K562 (cell line): Measurements from ENCODE around the gene RSPH6A. TPM values are rescaled to one million over a fixed set of nuclear protein-coding genes. Genes with fewer than 3 reads are reported as not detected.

ENCODE experiments used
- BRF1 ChIP-seq: IDR thresholded peaks from 3 replicates; pipeline ENCODE4 v1.6.1; 2011; ENCODE audit warnings: borderline replicate concordance, mild to moderate bottlenecking; ENCODE audit not compliant: insufficient read length; ENCODE audit errors: extremely low read depth
- CCNT2 ChIP-seq: IDR thresholded peaks from 2 replicates; pipeline ENCODE4 v1.6.1; 2011; ENCODE audit warnings: borderline replicate concordance, low read depth, mild to moderate bottlenecking, moderate library complexity, mixed read lengths, low read length; ENCODE audit not compliant: insufficient read length; ENCODE audit errors: extremely low read depth
- CEBPB ChIP-seq: fragments of 450-650 bp; IDR thresholded peaks from 2 replicates; pipeline ENCODE4 v1.6.1; 2016; ENCODE audit warnings: missing genetic modification characterization, missing compliant biosample characterization
- CHD4 ChIP-seq: fragments of 200-600 bp; sonication (generic); IDR thresholded peaks from 3 replicates; pipeline ENCODE4 v1.6.1; 2012; ENCODE audit warnings: low read depth, mild to moderate bottlenecking, mixed read lengths, low read length, inconsistent platforms; ENCODE audit not compliant: insufficient read depth, insufficient replicate concordance, poor library complexity, severe bottlenecking
- CREB1 ChIP-seq, 2 experiments: sonication (generic) in 1 of 2; formaldehyde crosslinking in 1 of 2; IDR thresholded peaks; 2 replicates each; pipeline versions ENCODE4 v1.6.1 to v1.8.0; 2012 to 2022; ENCODE audit warnings: inconsistent platforms in 1 of 2, mild to moderate bottlenecking in 1 of 2, missing genetic modification reagents in 1 of 2, moderate library complexity in 1 of 2
- FOXM1 ChIP-seq, 2 experiments: fragments of 450-650 bp in 1 of 2; sonication (generic) in 1 of 2; formaldehyde crosslinking in 1 of 2; IDR thresholded peaks; 2 replicates each; pipeline versions ENCODE4 v1.6.1 to v1.9.0; 2017 to 2022; ENCODE audit warnings: low read depth in 2 of 2, mild to moderate bottlenecking in 2 of 2, missing genetic modification reagents in 1 of 2, moderate library complexity in 1 of 2
- HNRNPL ChIP-seq: fragments of 200-400 bp; formaldehyde crosslinking; IDR thresholded peaks from 2 replicates; pipeline ENCODE4 v1.6.1; 2017; ENCODE audit warnings: low read depth, mild to moderate bottlenecking, low read length
- LARP7 ChIP-seq: fragments of 450-650 bp; IDR thresholded peaks from 2 replicates; pipeline ENCODE4 v1.6.1; 2016
- PCBP1 ChIP-seq: fragments of 200-400 bp; formaldehyde crosslinking; IDR thresholded peaks from 2 replicates; pipeline ENCODE4 v1.6.1; 2018; ENCODE audit warnings: mild to moderate bottlenecking, low read depth, low read length; ENCODE audit not compliant: poor library complexity, severe bottlenecking
- PTBP1 ChIP-seq: fragments of 200-400 bp; formaldehyde crosslinking; IDR thresholded peaks from 2 replicates; pipeline ENCODE4 v1.6.1; 2017; ENCODE audit warnings: low read depth, low read length
- SIX5 ChIP-seq, 2 experiments: IDR thresholded peaks; 2 replicates each; pipeline ENCODE4 v1.6.1; 2011; ENCODE audit warnings: low read length in 2 of 2, borderline replicate concordance in 1 of 2, low read depth in 1 of 2, mild to moderate bottlenecking in 1 of 2, moderate library complexity in 1 of 2; ENCODE audit not compliant: insufficient read depth in 1 of 2
- TAF1 ChIP-seq: IDR thresholded peaks from 2 replicates; pipeline ENCODE4 v1.6.1; 2011; ENCODE audit warnings: mild to moderate bottlenecking, low read length, moderate library complexity; ENCODE audit not compliant: insufficient read depth, control insufficient read depth, severe bottlenecking; ENCODE audit errors: extremely low read depth
- ZFX ChIP-seq: sonication (generic); formaldehyde crosslinking; IDR thresholded peaks from 2 replicates; pipeline ENCODE4 v1.8.0; 2022; ENCODE audit warnings: mild to moderate bottlenecking, missing genetic modification reagents, moderate library complexity
- ZNF507 ChIP-seq: conservative IDR thresholded peaks from 2 replicates; pipeline ENCODE4 v1.6.1; 2017; ENCODE audit warnings: missing genetic modification characterization, missing compliant biosample characterization
- ZNF551 ChIP-seq: fragments of 250-450 bp; sonication (Bioruptor Pico); IDR thresholded peaks from 2 replicates; pipeline ENCODE4 v1.5.0; 2021; ENCODE audit warnings: mild to moderate bottlenecking, moderate library complexity
- ZNF830 ChIP-seq: fragments of 250-450 bp; sonication (Bioruptor Pico); IDR thresholded peaks from 2 replicates; pipeline ENCODE4 v1.5.0; 2021; ENCODE audit warnings: mild to moderate bottlenecking
- polyA plus RNA-seq, 8 experiments: library from polyadenylated mRNA; depleted of rRNA in 4 of 8; stranded (reverse) in 5 of 8; unstranded in 3 of 8; fragments of >200 nt; fragmentation: Nextera tagmentation in 2 of 8; fragmentation: Illumina TruSeq in 1 of 8; extraction: Ambion mirVana in 2 of 8; extraction: Trizol in 1 of 8; gene quantifications; 2 replicates each; pipeline versions ENCODE4 v1.2.1 to v1.2.3, GENCODE V29; 2011 to 2014; ENCODE audit warnings: inconsistent platforms in 1 of 8, missing spikeins in 1 of 8
- total RNA-seq, 7 experiments: library from RNA; depleted of rRNA in 6 of 7; stranded (reverse); fragments of >200 nt in 6 of 7; fragmentation: Illumina TruSeq in 2 of 7; extraction: Trizol in 2 of 7; gene quantifications; 2 replicates each; pipeline versions ENCODE4 v1.2.1 to v1.2.3, GENCODE V29; 2011 to 2021; ENCODE audit warnings: low replicate concordance in 1 of 7
- TF ChIP-seq, protein P1 (sequence below): IDR thresholded peaks from 2 replicates; pipeline ENCODE4 v1.6.1; 2011; ENCODE audit not compliant: insufficient read length; ENCODE audit errors: extremely low read depth
- TF ChIP-seq, protein P2 (sequence below), 2 experiments: fragments of 450-650 bp in 1 of 2; sonication (generic) in 1 of 2; formaldehyde crosslinking in 1 of 2; IDR thresholded peaks in 1 of 2; conservative IDR thresholded peaks in 1 of 2; 2 replicates each; pipeline versions ENCODE4 v1.6.1 to v1.8.1; 2016 to 2023; ENCODE audit warnings: mild to moderate bottlenecking in 2 of 2, moderate library complexity in 2 of 2, inconsistent platforms in 1 of 2, missing genetic modification reagents in 1 of 2
- TF ChIP-seq, protein P3 (sequence below): fragments of 200-800 bp; sonication (Bioruptor generic); IDR thresholded peaks from 2 replicates; pipeline ENCODE4 v1.6.1; 2016; ENCODE audit warnings: missing genetic modification characterization, missing compliant biosample characterization

The RSPH6A gene
- total and polyA plus RNA-seq, 9 of the 15 experiments (the other 6 are each of a cell fraction or from before 2014, with no cell fraction given) = 0.03 to 0.15 (median 0.07) TPM; not detected in 5

DNA sequence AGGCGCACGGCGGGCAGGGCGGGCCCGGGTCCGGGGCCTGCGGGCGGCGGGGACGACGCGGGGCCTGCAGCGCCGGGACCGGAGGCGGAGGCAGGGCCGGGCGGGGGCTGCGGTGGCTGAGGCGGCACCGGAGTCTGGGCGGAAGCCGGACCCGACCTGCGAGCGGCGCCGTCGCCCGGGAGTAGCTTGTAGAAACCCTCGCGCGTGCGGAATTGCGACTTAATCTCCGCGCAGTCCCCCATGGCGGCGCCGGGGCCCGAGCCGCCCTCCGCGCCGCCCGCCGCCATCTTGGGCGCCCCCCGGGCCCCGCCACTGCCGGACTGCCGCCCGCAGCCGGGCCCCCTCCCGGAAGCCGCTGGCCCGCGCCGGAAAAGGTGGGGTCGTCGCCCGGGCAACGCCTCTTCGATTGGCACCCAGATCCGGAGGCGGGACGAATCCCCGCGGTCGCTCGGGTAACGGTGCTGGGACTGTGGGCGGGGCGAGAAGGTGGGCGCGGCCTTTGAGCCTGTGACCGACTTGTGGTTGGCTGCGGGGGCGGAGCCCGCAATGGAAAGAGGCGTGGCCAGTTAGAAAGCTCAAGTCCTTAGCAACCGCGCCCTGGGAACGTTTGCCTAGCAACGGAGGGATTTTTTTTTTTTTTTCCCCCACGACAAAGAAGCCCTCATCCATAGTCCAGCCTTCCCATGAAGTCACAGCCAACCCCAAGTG, 22.5 kb downstream of the RSPH6A start, which contains the start of gene DMWD (continued):
- TF ChIP-seq HNRNPL = no peak
- TF ChIP-seq, protein P1, sequence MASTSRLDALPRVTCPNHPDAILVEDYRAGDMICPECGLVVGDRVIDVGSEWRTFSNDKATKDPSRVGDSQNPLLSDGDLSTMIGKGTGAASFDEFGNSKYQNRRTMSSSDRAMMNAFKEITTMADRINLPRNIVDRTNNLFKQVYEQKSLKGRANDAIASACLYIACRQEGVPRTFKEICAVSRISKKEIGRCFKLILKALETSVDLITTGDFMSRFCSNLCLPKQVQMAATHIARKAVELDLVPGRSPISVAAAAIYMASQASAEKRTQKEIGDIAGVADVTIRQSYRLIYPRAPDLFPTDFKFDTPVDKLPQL = no peak
- TF ChIP-seq, protein P2, sequence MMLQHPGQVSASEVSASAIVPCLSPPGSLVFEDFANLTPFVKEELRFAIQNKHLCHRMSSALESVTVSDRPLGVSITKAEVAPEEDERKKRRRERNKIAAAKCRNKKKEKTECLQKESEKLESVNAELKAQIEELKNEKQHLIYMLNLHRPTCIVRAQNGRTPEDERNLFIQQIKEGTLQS (IDR thresholded peaks at IDR 0.05) = no peak
- TF ChIP-seq, protein P2 (CRISPR knock-in tag; conservative IDR thresholded peaks at IDR 0.05) = no peak
- no peak for TF ChIP-seq SIX5 (IDR thresholded peaks at IDR 0.05; ENCODE audit: borderline replicate concordance in 1 of 2, insufficient read depth in 1 of 2, low read depth in 1 of 2, low read length in 2 of 2)
- TF ChIP-seq ZNF507 = no peak
- TF ChIP-seq ZNF830 (CRISPR knock-in tag) = no peak
- TF ChIP-seq, protein P3, sequence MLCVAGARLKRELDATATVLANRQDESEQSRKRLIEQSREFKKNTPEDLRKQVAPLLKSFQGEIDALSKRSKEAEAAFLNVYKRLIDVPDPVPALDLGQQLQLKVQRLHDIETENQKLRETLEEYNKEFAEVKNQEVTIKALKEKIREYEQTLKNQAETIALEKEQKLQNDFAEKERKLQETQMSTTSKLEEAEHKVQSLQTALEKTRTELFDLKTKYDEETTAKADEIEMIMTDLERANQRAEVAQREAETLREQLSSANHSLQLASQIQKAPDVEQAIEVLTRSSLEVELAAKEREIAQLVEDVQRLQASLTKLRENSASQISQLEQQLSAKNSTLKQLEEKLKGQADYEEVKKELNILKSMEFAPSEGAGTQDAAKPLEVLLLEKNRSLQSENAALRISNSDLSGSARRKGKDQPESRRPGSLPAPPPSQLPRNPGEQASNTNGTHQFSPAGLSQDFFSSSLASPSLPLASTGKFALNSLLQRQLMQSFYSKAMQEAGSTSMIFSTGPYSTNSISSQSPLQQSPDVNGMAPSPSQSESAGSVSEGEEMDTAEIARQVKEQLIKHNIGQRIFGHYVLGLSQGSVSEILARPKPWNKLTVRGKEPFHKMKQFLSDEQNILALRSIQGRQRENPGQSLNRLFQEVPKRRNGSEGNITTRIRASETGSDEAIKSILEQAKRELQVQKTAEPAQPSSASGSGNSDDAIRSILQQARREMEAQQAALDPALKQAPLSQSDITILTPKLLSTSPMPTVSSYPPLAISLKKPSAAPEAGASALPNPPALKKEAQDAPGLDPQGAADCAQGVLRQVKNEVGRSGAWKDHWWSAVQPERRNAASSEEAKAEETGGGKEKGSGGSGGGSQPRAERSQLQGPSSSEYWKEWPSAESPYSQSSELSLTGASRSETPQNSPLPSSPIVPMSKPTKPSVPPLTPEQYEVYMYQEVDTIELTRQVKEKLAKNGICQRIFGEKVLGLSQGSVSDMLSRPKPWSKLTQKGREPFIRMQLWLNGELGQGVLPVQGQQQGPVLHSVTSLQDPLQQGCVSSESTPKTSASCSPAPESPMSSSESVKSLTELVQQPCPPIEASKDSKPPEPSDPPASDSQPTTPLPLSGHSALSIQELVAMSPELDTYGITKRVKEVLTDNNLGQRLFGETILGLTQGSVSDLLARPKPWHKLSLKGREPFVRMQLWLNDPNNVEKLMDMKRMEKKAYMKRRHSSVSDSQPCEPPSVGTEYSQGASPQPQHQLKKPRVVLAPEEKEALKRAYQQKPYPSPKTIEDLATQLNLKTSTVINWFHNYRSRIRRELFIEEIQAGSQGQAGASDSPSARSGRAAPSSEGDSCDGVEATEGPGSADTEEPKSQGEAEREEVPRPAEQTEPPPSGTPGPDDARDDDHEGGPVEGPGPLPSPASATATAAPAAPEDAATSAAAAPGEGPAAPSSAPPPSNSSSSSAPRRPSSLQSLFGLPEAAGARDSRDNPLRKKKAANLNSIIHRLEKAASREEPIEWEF = no peak
- TF ChIP-seq CEBPB (tag) = no peak
- peak; percentile 79 for TF ChIP-seq TAF1
- TF ChIP-seq FOXM1 (IDR thresholded peaks at IDR 0.05; ENCODE audit: low read depth) = no peak
- TF ChIP-seq FOXM1 (CRISPR knock-in tag; IDR thresholded peaks at IDR 0.05; ENCODE audit: low read depth) = no peak
- peak; percentile 61 for TF ChIP-seq ZFX (CRISPR knock-in tag)
- no peak for TF ChIP-seq CREB1 (IDR thresholded peaks at IDR 0.05)
- peak; percentile 42; the same call in 1 of the 2 replicates for TF ChIP-seq CREB1 (CRISPR knock-in tag; IDR thresholded peaks at IDR 0.05)
- no peak for TF ChIP-seq LARP7
- TF ChIP-seq BRF1 = no peak
- no peak for TF ChIP-seq ZNF551 (CRISPR knock-in tag)
- peak; percentile 83 for TF ChIP-seq CCNT2
- TF ChIP-seq PTBP1 = no peak
- no peak for TF ChIP-seq PCBP1
- no peak for TF ChIP-seq CHD4
